Naive thymus-derived CD4-positive, alpha-beta T cell (primary cell): Measurements from ENCODE around the gene ZIM2. TPM values are rescaled to one million over a fixed set of nuclear protein-coding genes. Genes with fewer than 3 reads are reported as not detected.
A peak's percentile ranks its signal among the peaks of the same experiment; 100 is the strongest.

Experiments used
- ATAC-seq: fragments of 150-1000 bp; cut with Tn5 transposase; 2 replicates; pipeline ENCODE4 v1.10.0; 2021; ENCODE audit warnings: mild to moderate bottlenecking, moderate library complexity
- CTCF ChIA-PET: fragments of 350-600 bp; sonication (Branson Sonifier 250); formaldehyde crosslinking; loops from one replicate; lab custom pipeline; 2021; ENCODE audit warnings: antibody characterized with exemption; lab: Charles Lee
- POLR2A ChIA-PET: fragments of 350-600 bp; sonication (Branson Sonifier 250); formaldehyde crosslinking; loops from one replicate; lab custom pipeline; 2021; ENCODE audit warnings: antibody characterized with exemption, inconsistent platforms; lab: Charles Lee
- DNase-seq, 9 donors: peaks; one replicate each; pipeline versions ENCODE4 v3.0.0 to v3.0.0-alpha.2; 2020 to 2022; ENCODE audit warnings: mixed read lengths in 1 of 9
- H3K27ac ChIP-seq: one replicate; pipeline ENCODE4 v1.7.0; 2013; ENCODE audit warnings: mild to moderate bottlenecking, low read depth, low read length, moderate library complexity
- H3K27me3 ChIP-seq, 2 donors: one replicate each; pipeline ENCODE4 v1.7.0; 2013; ENCODE audit warnings: low read length in 2 of 2, mild to moderate bottlenecking in 2 of 2, moderate library complexity in 2 of 2; ENCODE audit not compliant: control insufficient read depth in 2 of 2, insufficient read depth in 2 of 2
- H3K36me3 ChIP-seq, 3 experiments: 1 replicate in 2 of 3; 2 replicates in 1 of 3; pipeline ENCODE4 v1.7.0; 2013; ENCODE audit warnings: low read length in 3 of 3, mild to moderate bottlenecking in 3 of 3, moderate library complexity in 1 of 3; ENCODE audit not compliant: insufficient read depth in 3 of 3, control insufficient read depth in 2 of 3
- H3K4me1 ChIP-seq, 2 donors: one replicate each; pipeline ENCODE4 v1.7.0; 2013; ENCODE audit warnings: low read length in 2 of 2, mild to moderate bottlenecking in 2 of 2, moderate library complexity in 1 of 2; ENCODE audit not compliant: control insufficient read depth in 2 of 2, insufficient read depth in 2 of 2
- H3K4me3 ChIP-seq: 2 replicates; pipeline ENCODE4 v1.7.0; 2013; ENCODE audit warnings: mild to moderate bottlenecking, low read length
- H3K9me3 ChIP-seq, 3 experiments: 1 replicate in 2 of 3; 2 replicates in 1 of 3; pipeline ENCODE4 v1.7.0; 2013; ENCODE audit warnings: low read length in 3 of 3; ENCODE audit not compliant: control insufficient read depth in 2 of 3
- H3K27ac Mint-ChIP-seq, 9 donors: one replicate each; pipeline ENCODE4 v1.8.0; 2020 to 2022; ENCODE audit warnings: mixed read lengths in 9 of 9, mild to moderate bottlenecking in 8 of 9, moderate library complexity in 5 of 9, inconsistent platforms in 2 of 9
- H3K27me3 Mint-ChIP-seq, 5 donors: one replicate each; pipeline ENCODE4 v1.8.0; 2021 to 2022; ENCODE audit warnings: mixed read lengths in 5 of 5, mild to moderate bottlenecking in 1 of 5
- H3K36me3 Mint-ChIP-seq, 5 donors: one replicate each; pipeline ENCODE4 v1.8.0; 2020 to 2022; ENCODE audit warnings: mixed read lengths in 5 of 5, mild to moderate bottlenecking in 3 of 5, inconsistent platforms in 1 of 5
- H3K4me1 Mint-ChIP-seq, 7 donors: one replicate each; pipeline ENCODE4 v1.8.0; 2020 to 2022; ENCODE audit warnings: mixed read lengths in 7 of 7, mild to moderate bottlenecking in 3 of 7, inconsistent platforms in 1 of 7
- H3K4me3 Mint-ChIP-seq, 10 donors: one replicate each; pipeline ENCODE4 v1.8.0; 2020 to 2022; ENCODE audit warnings: mild to moderate bottlenecking in 10 of 10, mixed read lengths in 10 of 10, moderate library complexity in 6 of 10, inconsistent platforms in 2 of 10
- H3K9me3 Mint-ChIP-seq, 11 donors: one replicate each; pipeline ENCODE4 v1.8.0; 2020 to 2022; ENCODE audit warnings: mixed read lengths in 11 of 11, mild to moderate bottlenecking in 4 of 11, inconsistent platforms in 1 of 11, moderate library complexity in 1 of 11
- intact Hi-C, 2 donors: fragments of 100-400 bp; cut with micrococcal nuclease; formaldehyde crosslinking; loops; one replicate each; pipeline ENCODE4 v1.15.1; 2023
- polyA plus RNA-seq, 2 donors: library from polyadenylated mRNA; unstranded; fragments of 300-500 nt; fragmentation: Illumina TruSeq; gene quantifications; one replicate each; pipeline ENCODE4 v1.2.3, GENCODE V29; 2021
- total RNA-seq, 6 experiments: library from RNA in 5 of 6; stranded (reverse) in 5 of 6; gene quantifications; 1 replicate in 5 of 6; 2 replicates in 1 of 6; pipeline ENCODE4 v1.2.3 and lab custom pipeline; 2021 to 2026

Gene ZIM2
- total and polyA plus RNA-seq, 7 experiments from 2014 or later, result not detected

- Mint-ChIP-seq H3K9me3 (peaks cover 33 to 92% (median 50%) of the 10 kb centered on the region in 11 donors), H3K4me3 (no peak overlapping the region), H3K27me3 (peaks cover 0 to 4% (median 0%) of the 10 kb centered on the region in 5 donors), H3K4me1 (no peaks in the 10 kb centered on the region), H3K27ac (no peak overlapping the region), H3K36me3 (peaks cover 0 to 27% (median 7%) of the 10 kb centered on the region in 5 donors)
- ChIA-PET CTCF (no interaction called here), POLR2A (no interaction called here)
- Histone ChIP-seq H3K4me3 (no peak overlapping the region), H3K27me3 (no peaks in the 10 kb centered on the region), H3K9me3 (peaks cover 0 to 53% (median 0%) of the 10 kb centered on the region in 3 experiments), H3K4me1 (no peaks in the 10 kb centered on the region), H3K27ac (no peak overlapping the region), H3K36me3 (no peaks in the 10 kb centered on the region)
- DNase-seq, result no peak
- no peak for ATAC-seq
- intact Hi-C loops, result no loop called here
Observed at GRCh38 chr19:56874530-56874929, 34.0 kb upstream of the ZIM2 start.

DNA sequence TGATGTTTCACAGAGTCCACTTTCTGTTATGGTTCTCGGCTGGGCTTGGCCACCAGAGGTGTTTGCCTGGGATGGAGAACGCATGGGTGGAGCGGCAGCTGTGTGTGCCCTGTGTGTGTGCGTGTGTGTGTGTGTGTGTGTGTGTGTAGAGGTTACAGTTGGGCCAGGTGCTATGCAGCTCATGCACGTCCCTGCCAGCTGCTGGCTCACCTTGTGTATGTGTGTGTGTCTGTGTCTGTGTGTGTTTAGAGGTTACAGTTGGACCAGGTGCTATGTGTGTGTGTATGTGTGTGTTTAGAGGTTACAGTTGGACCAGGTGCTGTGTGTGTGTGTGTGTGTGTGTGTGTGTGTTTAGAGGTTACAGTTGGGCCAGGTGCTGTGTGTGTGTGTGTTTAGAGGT lies 33.0 kb upstream of the ZIM2 start:
- H3K9me3 Mint-ChIP-seq, result peaks cover 33 to 86% (median 51%) of the 10 kb centered on the region in 11 donors
- ChIA-PET CTCF (no interaction called here), POLR2A (no interaction called here)
- intact Hi-C loops, result no loop called here
- H3K27me3 Mint-ChIP-seq, result peaks cover 0 to 4% (median 0%) of the 10 kb centered on the region in 5 donors
- no peaks in the 10 kb centered on the region for H3K27me3 ChIP-seq
- H3K36me3 Mint-ChIP-seq, result peaks cover 0 to 27% (median 7%) of the 10 kb centered on the region in 5 donors
- H3K9me3 ChIP-seq, result peaks cover 0 to 54% (median 0%) of the 10 kb centered on the region in 3 experiments
- no peak overlapping the region for H3K4me3 ChIP-seq
- H3K36me3 ChIP-seq, result no peaks in the 10 kb centered on the region
- no peaks in the 10 kb centered on the region for H3K4me1 ChIP-seq
- no peak overlapping the region for H3K4me3 Mint-ChIP-seq
- ATAC-seq (no peak), DNase-seq (no peak)
- H3K27ac Mint-ChIP-seq, result no peak overlapping the region
- H3K27ac ChIP-seq, result no peak overlapping the region
- no peaks in the 10 kb centered on the region for H3K4me1 Mint-ChIP-seq

DNA sequence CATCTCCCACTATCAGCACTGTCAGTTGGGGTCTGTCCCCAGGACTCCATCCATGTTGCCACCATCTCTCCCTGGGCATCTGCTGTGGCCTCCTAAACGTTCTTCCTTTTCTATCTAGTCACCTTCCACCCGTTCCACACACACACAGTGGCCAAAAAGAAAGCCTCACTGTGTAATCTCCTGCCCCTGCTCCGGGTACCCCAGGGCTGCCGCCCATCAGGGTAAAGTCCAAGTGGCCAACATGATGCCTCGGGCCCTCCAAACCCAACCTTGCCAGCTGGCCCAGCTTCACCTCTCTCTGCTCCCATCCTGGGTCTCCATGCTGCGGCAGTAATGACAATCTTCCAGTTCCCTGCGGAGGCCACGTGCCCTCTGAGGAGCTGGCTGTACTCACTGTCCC lies 29.4 kb upstream of the ZIM2 start:
- no peak overlapping the region for H3K4me3 ChIP-seq
- POLR2A ChIA-PET, result no interaction called here
- Mint-ChIP-seq H3K9me3 (peaks cover 29 to 85% (median 53%) of the 10 kb centered on the region in 11 donors), H3K4me1 (no peaks in the 10 kb centered on the region), H3K27me3 (peaks cover 0 to 2% (median 0%) of the 10 kb centered on the region in 5 donors), H3K27ac (peak overlapping the region in 1 of 9 donors; percentile 27), H3K36me3 (peaks cover 0 to 16% (median 3%) of the 10 kb centered on the region in 5 donors), H3K4me3 (no peak overlapping the region)
- H3K27ac ChIP-seq, result no peak overlapping the region
- no peaks in the 10 kb centered on the region for H3K27me3 ChIP-seq
- ATAC-seq (no peak), DNase-seq (no peak)
- peaks cover 0 to 52% (median 0%) of the 10 kb centered on the region in 3 experiments for H3K9me3 ChIP-seq
- intact Hi-C loops, result no loop called here
- H3K36me3 ChIP-seq, result no peaks in the 10 kb centered on the region
- H3K4me1 ChIP-seq, result no peaks in the 10 kb centered on the region
- CTCF ChIA-PET, result no interaction called here

DNA sequence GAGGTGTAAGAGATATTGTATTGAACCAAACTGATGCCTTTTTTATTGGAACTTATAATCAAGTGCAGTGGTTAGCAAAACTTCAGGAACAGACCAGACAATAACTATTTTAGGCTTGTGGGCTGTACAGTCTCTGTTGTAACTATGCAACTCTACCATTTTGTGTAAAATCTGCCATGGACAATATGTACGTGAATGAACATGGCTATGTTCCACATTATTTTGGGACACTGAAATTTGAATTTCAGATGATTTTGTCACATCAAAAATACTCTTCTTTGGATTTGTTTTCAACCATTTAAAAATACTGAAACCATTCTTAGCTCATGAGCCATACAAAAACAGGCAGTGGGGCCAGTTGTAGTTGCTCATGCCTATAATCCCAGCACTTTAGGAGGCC lies 27.9 kb upstream of the ZIM2 start:
- Mint-ChIP-seq H3K4me3 (no peak overlapping the region), H3K9me3 (peaks cover 24 to 85% (median 49%) of the 10 kb centered on the region in 11 donors), H3K36me3 (peaks cover 0 to 16% (median 3%) of the 10 kb centered on the region in 5 donors), H3K4me1 (no peaks in the 10 kb centered on the region), H3K27me3 (no peaks in the 10 kb centered on the region), H3K27ac (no peak overlapping the region)
- ATAC-seq (no peak), DNase-seq (no peak)
- intact Hi-C loops, result no loop called here
- CTCF ChIA-PET, result no interaction called here
- peaks cover 0 to 52% (median 0%) of the 10 kb centered on the region in 3 experiments for H3K9me3 ChIP-seq
- H3K4me1 ChIP-seq, result no peaks in the 10 kb centered on the region
- no peaks in the 10 kb centered on the region for H3K27me3 ChIP-seq
- no peak overlapping the region for H3K27ac ChIP-seq
- POLR2A ChIA-PET, result no interaction called here
- no peak overlapping the region for H3K4me3 ChIP-seq
- no peaks in the 10 kb centered on the region for H3K36me3 ChIP-seq

GRCh38 chr19:56866538-56866937 lies 26.0 kb upstream of the ZIM2 start:
- Mint-ChIP-seq H3K4me3 (no peak overlapping the region), H3K27me3 (no peaks in the 10 kb centered on the region), H3K9me3 (peaks cover 20 to 89% (median 45%) of the 10 kb centered on the region in 11 donors), H3K36me3 (peaks cover 0 to 13% (median 3%) of the 10 kb centered on the region in 5 donors), H3K27ac (no peak overlapping the region), H3K4me1 (no peaks in the 10 kb centered on the region)
- no peak for DNase-seq
- Histone ChIP-seq H3K9me3 (peaks cover 0 to 51% (median 0%) of the 10 kb centered on the region in 3 experiments), H3K4me1 (no peaks in the 10 kb centered on the region), H3K4me3 (no peak overlapping the region), H3K36me3 (no peaks in the 10 kb centered on the region), H3K27me3 (no peaks in the 10 kb centered on the region), H3K27ac (no peak overlapping the region)
- no peak for ATAC-seq
- intact Hi-C loops, result no loop called here
- ChIA-PET POLR2A (no interaction called here), CTCF (no interaction called here)

- no peak for ATAC-seq
- peaks cover 0 to 11% (median 2%) of the 10 kb centered on the region in 5 donors for H3K36me3 Mint-ChIP-seq
- H3K27me3 Mint-ChIP-seq, result peaks cover 0 to 4% (median 0%) of the 10 kb centered on the region in 5 donors
- CTCF ChIA-PET, result no interaction called here
- no peaks in the 10 kb centered on the region for H3K4me1 ChIP-seq
- POLR2A ChIA-PET, result interaction anchor here (0.6 kb wide), 1 partner anchor 1332 kb away, joined by 4 read pairs; no protein-coding TSS in a partner anchor
- H3K27ac ChIP-seq, result no peak overlapping the region
- H3K27ac Mint-ChIP-seq, result no peak overlapping the region
- peaks cover 11 to 86% (median 38%) of the 10 kb centered on the region in 11 donors for H3K9me3 Mint-ChIP-seq
- DNase-seq, result no peak
- intact Hi-C loops, result no loop called here
- no peaks in the 10 kb centered on the region for H3K27me3 ChIP-seq
- no peak overlapping the region for H3K4me3 ChIP-seq
- peaks cover 0 to 44% (median 0%) of the 10 kb centered on the region in 3 experiments for H3K9me3 ChIP-seq
- no peak overlapping the region for H3K4me3 Mint-ChIP-seq
- no peaks in the 10 kb centered on the region for H3K4me1 Mint-ChIP-seq
- H3K36me3 ChIP-seq, result no peaks in the 10 kb centered on the region
Observed at GRCh38 chr19:56864443-56865125, 24.1 kb upstream of the ZIM2 start.

DNA sequence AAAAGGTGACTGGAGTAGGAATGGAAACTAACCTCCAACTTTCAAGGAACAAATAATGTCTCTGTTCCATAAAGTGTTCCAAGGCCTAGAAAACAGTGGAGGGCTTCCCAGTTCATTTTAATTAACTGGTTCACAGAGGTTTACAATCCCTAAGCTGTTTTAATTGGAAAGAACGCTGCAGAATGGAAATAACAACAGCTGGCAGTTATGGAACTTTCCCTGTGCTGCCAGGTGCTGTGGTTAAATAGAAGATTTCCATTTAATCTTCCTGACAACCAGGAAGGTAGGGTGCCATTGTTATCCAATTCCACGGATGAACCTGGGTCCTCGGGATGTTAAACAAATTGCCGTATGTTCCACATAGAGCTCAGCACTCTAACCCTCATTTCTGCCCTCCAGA lies 22.2 kb upstream of the ZIM2 start:
- ChIA-PET CTCF (no interaction called here), POLR2A (no interaction called here)
- ATAC-seq, result no peak
- Mint-ChIP-seq H3K9me3 (peaks cover 10 to 91% (median 41%) of the 10 kb centered on the region in 11 donors), H3K4me3 (no peak overlapping the region), H3K27me3 (peaks cover 0 to 5% (median 0%) of the 10 kb centered on the region in 5 donors), H3K27ac (no peak overlapping the region), H3K4me1 (no peaks in the 10 kb centered on the region), H3K36me3 (peaks cover 0 to 12% (median 3%) of the 10 kb centered on the region in 5 donors)
- DNase-seq, result no peak
- Histone ChIP-seq H3K9me3 (peaks cover 0 to 39% (median 0%) of the 10 kb centered on the region in 3 experiments), H3K4me3 (no peak overlapping the region), H3K27ac (no peak overlapping the region), H3K4me1 (no peaks in the 10 kb centered on the region), H3K36me3 (no peaks in the 10 kb centered on the region), H3K27me3 (no peaks in the 10 kb centered on the region)
- intact Hi-C loops, result no loop called here
